ENCODE results near the gene RINL.

DNA sequence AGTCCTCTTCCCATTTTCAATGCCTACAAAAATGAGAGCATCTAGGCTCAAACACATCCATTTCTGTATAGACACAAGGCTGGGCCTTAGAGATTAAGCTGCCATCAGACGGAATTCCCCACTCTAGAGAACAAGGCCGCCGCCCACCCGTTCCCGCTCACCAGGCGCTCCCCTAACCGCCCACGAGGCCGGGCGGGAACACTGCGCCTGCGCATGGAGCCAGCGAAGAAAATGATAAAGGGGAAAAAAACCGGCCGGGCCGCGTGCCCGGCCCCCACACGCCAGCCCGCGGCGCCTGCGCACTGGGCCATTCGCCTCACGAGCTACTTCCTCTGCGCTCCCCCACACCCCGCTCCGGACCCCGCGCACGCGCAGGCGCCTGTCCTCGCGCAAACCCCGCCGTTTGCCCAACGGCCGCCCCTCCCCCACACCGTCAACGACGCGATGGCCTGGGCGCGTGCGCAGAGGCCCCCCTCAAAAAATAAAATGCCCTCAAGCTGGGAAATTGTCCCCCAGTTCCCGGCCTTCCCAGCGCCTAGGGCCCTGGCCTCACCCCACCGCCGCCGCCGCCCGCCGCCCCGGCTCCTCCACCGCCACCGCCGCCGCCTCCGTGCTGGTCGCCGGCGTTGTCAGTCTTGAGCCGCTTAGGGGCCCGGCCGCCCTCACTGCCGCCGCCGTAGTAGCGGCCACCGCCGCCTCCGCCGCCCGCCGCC, 28.8 kb downstream of the RINL start:
- TF ChIP-seq CTCF (IDR thresholded peaks at IDR 0.05) (no peak), NR3C1 (CRISPR knock-in tag; conservative IDR thresholded peaks at IDR 0.05; ENCODE audit: low read depth) (no peak), ATF1 (CRISPR knock-in tag; IDR thresholded peaks at IDR 0.05) (no peak), NFYB (CRISPR knock-in tag; conservative IDR thresholded peaks at IDR 0.05; ENCODE audit: low read depth) (no peak)

Data from WTC11 (cell line).